ENCODE measurements around the gene CELSR3. TPM values are rescaled to one million over a fixed set of nuclear protein-coding genes. Genes with fewer than 3 reads are reported as not detected.

The CELSR3 gene
- total RNA-seq, 1 experiment from 2014 or later: 23.9 TPM

GRCh38 chr3:48679411-48680391 is 17.0 kb upstream of the CELSR3 start:
- Histone ChIP-seq H3K27ac (ENCODE audit: insufficient read length, low read depth, low read length) (no peak overlapping the region), H3K56ac (ENCODE audit: insufficient read length, low read depth, low read length) (no peak overlapping the region), H3K4me2 (ENCODE audit: insufficient read depth, insufficient read length, low read length) (no peak overlapping the region), H3K4ac (ENCODE audit: low read depth, low read length) (no peak overlapping the region), H4K8ac (replicated peaks; ENCODE audit: insufficient read length, low read depth, low read length) (no peak overlapping the region), H3K14ac (ENCODE audit: insufficient read depth, low read length) (no peak overlapping the region), H3K27me3 (ENCODE audit: insufficient read depth, low read length) (no peaks in the 10 kb centered on the region), H3K4me1 (ENCODE audit: insufficient read depth, low read length) (peaks cover 2% of the 10 kb centered on the region; the same call in 1 of the 2 replicates), H3K79me2 (ENCODE audit: insufficient read depth, low read length) (peaks cover 3% of the 10 kb centered on the region; the same call in 1 of the 2 replicates), H3K9ac (ENCODE audit: extremely low read depth, insufficient read length, low read length) (no peak overlapping the region), H2BK12ac (ENCODE audit: insufficient read length, low read depth, low read length) (no peak overlapping the region), H3K23ac (ENCODE audit: insufficient read length, low read depth, low read length) (no peak overlapping the region), H2BK120ac (ENCODE audit: low read depth, low read length, poor library complexity, severe bottlenecking) (no peak overlapping the region), H3K79me1 (ENCODE audit: insufficient read depth, low read depth, low read length, poor library complexity, severe bottlenecking) (peaks cover 3% of the 10 kb centered on the region), H2BK15ac (ENCODE audit: low read depth, low read length) (no peak overlapping the region), H4K91ac (ENCODE audit: insufficient read length, low read depth, low read length) (no peak overlapping the region), H3K9me3 (ENCODE audit: control insufficient read depth, low read depth, low read length) (no peaks in the 10 kb centered on the region), H3T11ph (ENCODE audit: low read length) (no peak overlapping the region), H3K18ac (ENCODE audit: insufficient read length, low read depth, low read length) (no peak overlapping the region), H2BK20ac (ENCODE audit: low read depth, low read length, poor library complexity, severe bottlenecking) (no peak overlapping the region), H2AK5ac (ENCODE audit: insufficient read length, low read length) (no peak overlapping the region), H4K5ac (ENCODE audit: insufficient read length, low read depth, low read length) (no peak overlapping the region), H2AFZ (ENCODE audit: low read length) (no peak overlapping the region), H2BK5ac (ENCODE audit: insufficient read length, low read length) (no peak overlapping the region), H3K23me2 (ENCODE audit: insufficient read length, low read depth, low read length, poor library complexity, severe bottlenecking) (peaks cover under 1% of the 10 kb centered on the region), H4K20me1 (ENCODE audit: control insufficient read depth, insufficient read depth, insufficient read length) (no peaks in the 10 kb centered on the region)
- no peak for TF ChIP-seq CTCF (conservative IDR thresholded peaks at IDR 0.05)
- no CpG with 5 or more reads among the region's 20 CpGs for WGBS (ENCODE audit: extremely low coverage, insufficient read length, low lambda C conversion rate)
- H3K9me3 Mint-ChIP-seq: no peaks in the 10 kb centered on the region
- peaks cover 9% of the 10 kb centered on the region in 2 experiments for H3K4me1 Mint-ChIP-seq
- H3K36me3 Mint-ChIP-seq (ENCODE audit: insufficient read depth in 1 of 3, low read depth in 3 of 3): peaks cover 34 to 76% (median 72%) of the 10 kb centered on the region in 3 experiments
- DNase-seq: no peak
- H3K27me3 Mint-ChIP-seq (ENCODE audit: low read depth): no peaks in the 10 kb centered on the region
- no peak overlapping the region for H3K4me3 Mint-ChIP-seq
- no peak overlapping the region for H3K27ac Mint-ChIP-seq

Measured in H9 (cell line).